IMR-90 (cell line): ENCODE measurements around the gene HTT. TPM values are rescaled to one million over a fixed set of nuclear protein-coding genes. Genes with fewer than 3 reads are reported as not detected.

Experiments
- ATAC-seq: fragments of 200-7000 bp; cut with Tn5 transposase; 2 replicates; pipeline ENCODE4 v1.9.1; 2020; ENCODE audit warnings: low read depth, mild to moderate bottlenecking, moderate library complexity
- BruUV-seq: library from RNA; stranded (reverse); fragments of 400-500 nt; replicated peaks from 2 replicates; lab custom pipeline; 2021; lab: Mats Ljungman, UMichigan
- CTCF ChIA-PET: fragments of 300-600 bp; formaldehyde crosslinking; extraction: SDS; loops from one replicate; lab custom pipeline; 2021; ENCODE audit warnings: antibody characterized with exemption; lab: Yijun Ruan, JAX
- POLR2A ChIA-PET: fragments of 300-600 bp; sonication (Branson Sonifier 250); formaldehyde crosslinking; loops from one replicate; lab custom pipeline; 2022; ENCODE audit warnings: antibody characterized with exemption; ENCODE audit not compliant: unreplicated experiment; lab: Charles Lee
- DNase-seq: peaks from one replicate; pipeline ENCODE4 v3.0.0; 2013
- H2AFZ ChIP-seq: replicated peaks from 2 replicates; pipeline ENCODE3; 2013; ENCODE audit warnings: low read length, mild to moderate bottlenecking; ENCODE audit not compliant: poor library complexity
- H2AK5ac ChIP-seq: 2 replicates; pipeline ENCODE4 v1.6.1; 2013; ENCODE audit warnings: low read depth, low read length, inconsistent platforms
- H2AK9ac ChIP-seq: replicated peaks from 2 replicates; pipeline ENCODE3; 2013; ENCODE audit warnings: mild to moderate bottlenecking, low read depth, low read length, moderate library complexity; ENCODE audit not compliant: poor library complexity
- H2BK120ac ChIP-seq: 2 replicates; pipeline ENCODE4 v1.6.1; 2013; ENCODE audit warnings: low read depth, low read length, inconsistent platforms
- H2BK15ac ChIP-seq: 3 replicates; pipeline ENCODE4 v1.6.1; 2013; ENCODE audit warnings: low read depth, low read length, inconsistent platforms
- H2BK20ac ChIP-seq: 2 replicates; pipeline ENCODE4 v1.6.1; 2013; ENCODE audit warnings: low read depth, mild to moderate bottlenecking, inconsistent platforms, low read length, moderate library complexity
- H2BK5ac ChIP-seq: 2 replicates; pipeline ENCODE4 v1.6.1; 2013; ENCODE audit warnings: mild to moderate bottlenecking, low read depth, low read length, inconsistent platforms; ENCODE audit not compliant: poor library complexity, severe bottlenecking
- H3K14ac ChIP-seq: replicated peaks from 2 replicates; pipeline ENCODE4 v1.6.1; 2013; ENCODE audit warnings: low read depth, low read length, inconsistent platforms
- H3K18ac ChIP-seq: 2 replicates; pipeline ENCODE4 v1.6.1; 2013; ENCODE audit warnings: low read depth, low read length, control low read depth
- H3K23ac ChIP-seq: 2 replicates; pipeline ENCODE4 v1.6.1; 2013; ENCODE audit warnings: low read depth, low read length, inconsistent platforms
- H3K27ac ChIP-seq: 2 replicates; pipeline ENCODE4 v1.5.1; 2013; ENCODE audit warnings: mild to moderate bottlenecking, control low read depth, low read length; ENCODE audit not compliant: insufficient read depth
- H3K27me3 ChIP-seq: 2 replicates; pipeline ENCODE4 v1.6.1; 2013; ENCODE audit warnings: low read length; ENCODE audit not compliant: control insufficient read depth, insufficient read depth
- H3K36me3 ChIP-seq: 2 replicates; pipeline ENCODE4 v1.6.1; 2013; ENCODE audit warnings: low read length, mixed read lengths; ENCODE audit not compliant: control insufficient read depth, insufficient read depth
- H3K4ac ChIP-seq: 2 replicates; pipeline ENCODE4 v1.6.1; 2013; ENCODE audit warnings: low read depth, low read length, inconsistent platforms
- H3K4me1 ChIP-seq: 2 replicates; pipeline ENCODE4 v1.6.1; 2013; ENCODE audit warnings: low read length, mixed read lengths; ENCODE audit not compliant: control insufficient read depth, insufficient read depth
- H3K4me2 ChIP-seq: 2 replicates; pipeline ENCODE4 v1.6.1; 2013; ENCODE audit warnings: low read depth, mild to moderate bottlenecking, control low read depth, low read length, moderate library complexity
- H3K4me3 ChIP-seq: 2 replicates; pipeline ENCODE4 v1.5.1; 2013; ENCODE audit warnings: low read depth, mild to moderate bottlenecking, control low read depth, low read length, moderate library complexity; ENCODE audit not compliant: insufficient read depth
- H3K56ac ChIP-seq: 2 replicates; pipeline ENCODE4 v1.6.1; 2013; ENCODE audit warnings: low read length, inconsistent platforms; ENCODE audit not compliant: insufficient read depth; ENCODE audit errors: extremely low read depth
- H3K79me1 ChIP-seq, 2 experiments: 2 replicates each; pipeline ENCODE4 v1.6.1; 2013; ENCODE audit warnings: low read length in 2 of 2, inconsistent platforms in 1 of 2, low read depth in 1 of 2
- H3K9ac ChIP-seq: 2 replicates; pipeline ENCODE4 v1.6.1; 2013; ENCODE audit warnings: low read depth, low read length, control low read depth
- H3K9me1 ChIP-seq: 2 replicates; pipeline ENCODE4 v1.6.1; 2013; ENCODE audit warnings: low read length, inconsistent platforms; ENCODE audit not compliant: insufficient read depth
- H3K9me3 ChIP-seq: 2 replicates; pipeline ENCODE4 v1.6.1; 2013; ENCODE audit warnings: low read length; ENCODE audit not compliant: control insufficient read depth, insufficient read depth
- H4K20me1 ChIP-seq: 2 replicates; pipeline ENCODE4 v1.6.1; 2013; ENCODE audit warnings: low read length, inconsistent platforms; ENCODE audit not compliant: insufficient read depth
- H4K5ac ChIP-seq: 2 replicates; pipeline ENCODE4 v1.6.1; 2013; ENCODE audit warnings: mild to moderate bottlenecking, low read depth, low read length, control low read depth
- H4K8ac ChIP-seq, 2 experiments: 2 replicates each; pipeline ENCODE4 v1.6.1; 2013; ENCODE audit warnings: low read depth in 2 of 2, low read length in 2 of 2, control low read depth in 1 of 2, inconsistent platforms in 1 of 2
- H4K91ac ChIP-seq: 2 replicates; pipeline ENCODE4 v1.6.1; 2013; ENCODE audit warnings: low read depth, low read length, inconsistent platforms; ENCODE audit not compliant: insufficient read depth
- BHLHE40 ChIP-seq: fragments of 150-350 bp; IDR thresholded peaks from 2 replicates; pipeline ENCODE4 v1.6.1; 2016; ENCODE audit warnings: mild to moderate bottlenecking, low read depth, low read length
- CEBPB ChIP-seq: IDR thresholded peaks from 2 replicates; pipeline ENCODE4 v1.6.1; 2012; ENCODE audit warnings: low read depth, low read length, improper control_type of control experiment
- CHD1 ChIP-seq: IDR thresholded peaks from 2 replicates; pipeline ENCODE4 v1.6.1; 2012; ENCODE audit warnings: low read depth, low read length, improper control_type of control experiment
- ELK1 ChIP-seq: fragments of 150-350 bp; IDR thresholded peaks from 2 replicates; pipeline ENCODE4 v1.6.1; 2016; ENCODE audit warnings: low read depth, mild to moderate bottlenecking, low read length, moderate library complexity, borderline replicate concordance
- MAFK ChIP-seq: IDR thresholded peaks from 2 replicates; pipeline ENCODE4 v1.6.1; 2012; ENCODE audit warnings: low read depth, low read length, improper control_type of control experiment
- MAZ ChIP-seq: IDR thresholded peaks from 2 replicates; pipeline ENCODE4 v1.6.1; 2012; ENCODE audit warnings: low read depth, mild to moderate bottlenecking, low read length, improper control_type of control experiment, moderate library complexity, borderline replicate concordance
- NFE2L2 ChIP-seq: fragments of 150-350 bp; IDR thresholded peaks from 2 replicates; pipeline ENCODE4 v1.6.1; 2016; ENCODE audit warnings: low read depth, mild to moderate bottlenecking, low read length
- POLR2A ChIP-seq: IDR thresholded peaks from 2 replicates; pipeline ENCODE4 v1.6.1; 2012; ENCODE audit warnings: mild to moderate bottlenecking, low read depth, low read length
- RAD21 ChIP-seq: IDR thresholded peaks from 2 replicates; pipeline ENCODE4 v1.6.1; 2012; ENCODE audit warnings: low read length, improper control_type of control experiment
- RCOR1 ChIP-seq: IDR thresholded peaks from 2 replicates; pipeline ENCODE4 v1.6.1; 2012; ENCODE audit warnings: mild to moderate bottlenecking, low read length, improper control_type of control experiment; ENCODE audit not compliant: insufficient replicate concordance
- RFX5 ChIP-seq: IDR thresholded peaks from 2 replicates; pipeline ENCODE4 v1.8.0; 2012; ENCODE audit warnings: low read depth, mild to moderate bottlenecking, low read length, moderate library complexity
- SMC3 ChIP-seq: fragments of 150-350 bp; IDR thresholded peaks from 2 replicates; pipeline ENCODE4 v1.6.1; 2016; ENCODE audit warnings: low read depth, mild to moderate bottlenecking, antibody characterized with exemption, low read length, moderate library complexity
- USF2 ChIP-seq: fragments of 150-350 bp; IDR thresholded peaks from 2 replicates; pipeline ENCODE4 v1.6.1; 2017; ENCODE audit warnings: mild to moderate bottlenecking, antibody characterized with exemption, low read length, low read depth
- WGBS, 2 experiments: methylation state at CpG; one replicate each; pipeline versions ENCODE4 v1.1.5 to v1.1.7; 2013; ENCODE audit warnings: missing lambda C conversion rate in 2 of 2; ENCODE audit not compliant: insufficient read length in 1 of 2; ENCODE audit errors: extremely low coverage in 2 of 2; 5-methylcytosine and 5-hydroxymethylcytosine counted together
- dilution Hi-C: fragments of 300-500 bp; cut with HindIII; formaldehyde crosslinking; loops from one replicate; pipeline ENCODE4 v1.14.3; 2018; ENCODE audit warnings: low sequenced_read_pairs; ENCODE audit not compliant: unreplicated experiment
- in situ Hi-C: fragments of 300-500 bp; cut with MboI; formaldehyde crosslinking; loops from 3 replicates; pipeline ENCODE4 v1.14.3; 2019; ENCODE audit warnings: low sequenced_read_pairs, inconsistent platforms, mixed read lengths
- intact Hi-C: fragments of 100-400 bp; cut with micrococcal nuclease; formaldehyde crosslinking; loops from 2 replicates; pipeline ENCODE4 v1.10.0; 2022
- polyA plus RNA-seq, 3 experiments: library from polyadenylated mRNA; depleted of rRNA; stranded (reverse); fragments of >200 nt; gene quantifications; 2 replicates each; pipeline ENCODE4 v1.2.3, GENCODE V29; 2012; ENCODE audit warnings: low replicate concordance in 1 of 3
- total RNA-seq: library from RNA; depleted of rRNA; stranded (reverse); fragments of >200 nt; gene quantifications from 2 replicates; pipeline ENCODE4 v1.2.3, GENCODE V29; 2012
- TF ChIP-seq, protein P1 (sequence below): conservative IDR thresholded peaks from 2 replicates; pipeline ENCODE4 v1.5.1; 2012; ENCODE audit warnings: mild to moderate bottlenecking, low read depth, low read length, improper control_type of control experiment

HTT gene
- total and polyA plus RNA-seq, 2 of the 4 experiments (the other 2 are of a cell fraction) = 11.6 to 14.3 TPM

DNA sequence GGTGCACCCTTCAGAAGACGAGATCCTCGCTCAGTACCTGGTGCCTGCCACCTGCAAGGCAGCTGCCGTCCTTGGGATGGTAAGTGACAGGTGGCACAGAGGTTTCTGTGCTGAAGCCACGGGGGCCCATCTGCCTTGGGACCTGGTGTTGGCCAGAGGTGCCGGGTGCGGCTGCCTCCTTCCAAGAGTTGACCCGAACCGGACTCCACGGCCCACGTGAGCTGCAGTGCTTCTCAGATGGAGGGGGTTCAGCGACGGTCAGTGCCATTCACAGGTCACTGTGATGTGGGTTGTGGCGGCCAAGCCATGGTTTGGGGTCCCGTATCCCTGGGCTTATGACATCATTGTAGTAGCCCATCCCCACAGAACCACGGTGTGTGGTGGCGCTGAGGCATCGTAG is 155.5 kb downstream of the HTT start:
- peaks cover 11% of the 10 kb centered on the region for H3K9me1 ChIP-seq
- H4K5ac ChIP-seq = no peak overlapping the region
- no peak overlapping the region for H3K27ac ChIP-seq
- no peak overlapping the region for H4K91ac ChIP-seq
- ATAC-seq (no peak), DNase-seq (no peak)
- intact Hi-C loops = no loop called here
- no peak overlapping the region for H2BK20ac ChIP-seq
- POLR2A ChIA-PET = no interaction called here
- no peak overlapping the region for H3K23ac ChIP-seq
- no peak overlapping the region for H3K4me3 ChIP-seq
- H3K4me2 ChIP-seq = no peak overlapping the region
- CTCF ChIA-PET = no interaction called here
- H3K9ac ChIP-seq = no peak overlapping the region
- BruUV-seq = no TSS peak
- H3K4me1 ChIP-seq = peaks cover 3% of the 10 kb centered on the region
- WGBS, 2 experiments = 97% methylated on average over 13 of the region's 17 CpGs; no CpG with 5 or more reads in 1 of the 2 experiments
- H2BK120ac ChIP-seq = no peak overlapping the region
- H3K9me3 ChIP-seq = no peaks in the 10 kb centered on the region
- no peak overlapping the region for H2AK5ac ChIP-seq
- no peak overlapping the region for H3K14ac ChIP-seq
- H2AFZ ChIP-seq = no peak overlapping the region
- in situ Hi-C loops = no loop called here
- H2BK15ac ChIP-seq = no peak overlapping the region
- no peak overlapping the region for H3K4ac ChIP-seq
- peaks cover 0 to 9% of the 10 kb centered on the region in 2 experiments; a peak in 1 of 4 replicates for H3K79me1 ChIP-seq
- H3K18ac ChIP-seq = no peak overlapping the region
- H4K20me1 ChIP-seq = peaks cover 3% of the 10 kb centered on the region; the same call in 1 of the 2 replicates
- H3K27me3 ChIP-seq = no peaks in the 10 kb centered on the region
- H3K56ac ChIP-seq = no peak overlapping the region
- no peak overlapping the region for H2BK5ac ChIP-seq
- TF ChIP-seq CEBPB (no peak), NFE2L2 (no peak), BHLHE40 (no peak), CHD1 (no peak), MAZ (no peak), RFX5 (no peak), POLR2A (no peak), RCOR1 (no peak), USF2 (no peak), MAFK (no peak), SMC3 (no peak), ELK1 (no peak), RAD21 (no peak)
- TF ChIP-seq, protein P1, sequence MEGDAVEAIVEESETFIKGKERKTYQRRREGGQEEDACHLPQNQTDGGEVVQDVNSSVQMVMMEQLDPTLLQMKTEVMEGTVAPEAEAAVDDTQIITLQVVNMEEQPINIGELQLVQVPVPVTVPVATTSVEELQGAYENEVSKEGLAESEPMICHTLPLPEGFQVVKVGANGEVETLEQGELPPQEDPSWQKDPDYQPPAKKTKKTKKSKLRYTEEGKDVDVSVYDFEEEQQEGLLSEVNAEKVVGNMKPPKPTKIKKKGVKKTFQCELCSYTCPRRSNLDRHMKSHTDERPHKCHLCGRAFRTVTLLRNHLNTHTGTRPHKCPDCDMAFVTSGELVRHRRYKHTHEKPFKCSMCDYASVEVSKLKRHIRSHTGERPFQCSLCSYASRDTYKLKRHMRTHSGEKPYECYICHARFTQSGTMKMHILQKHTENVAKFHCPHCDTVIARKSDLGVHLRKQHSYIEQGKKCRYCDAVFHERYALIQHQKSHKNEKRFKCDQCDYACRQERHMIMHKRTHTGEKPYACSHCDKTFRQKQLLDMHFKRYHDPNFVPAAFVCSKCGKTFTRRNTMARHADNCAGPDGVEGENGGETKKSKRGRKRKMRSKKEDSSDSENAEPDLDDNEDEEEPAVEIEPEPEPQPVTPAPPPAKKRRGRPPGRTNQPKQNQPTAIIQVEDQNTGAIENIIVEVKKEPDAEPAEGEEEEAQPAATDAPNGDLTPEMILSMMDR = no peak
- H4K8ac ChIP-seq = no peak overlapping the region
- H2AK9ac ChIP-seq = no peak overlapping the region
- dilution Hi-C loops = no loop called here
- peaks cover 56% of the 10 kb centered on the region for H3K36me3 ChIP-seq
